ENCODE data around the gene KLHL7.
"Not testable (repeated sequence)": the region's sequence is repeated elsewhere in the genome, so short reads cannot be mapped to it uniquely, and the experiment has no call there.

The KLHL7 gene

GRCh38 chr7:23109470-23109869 lies 3.9 kb downstream of the KLHL7 start:
- no peak for DNase-seq

DNA sequence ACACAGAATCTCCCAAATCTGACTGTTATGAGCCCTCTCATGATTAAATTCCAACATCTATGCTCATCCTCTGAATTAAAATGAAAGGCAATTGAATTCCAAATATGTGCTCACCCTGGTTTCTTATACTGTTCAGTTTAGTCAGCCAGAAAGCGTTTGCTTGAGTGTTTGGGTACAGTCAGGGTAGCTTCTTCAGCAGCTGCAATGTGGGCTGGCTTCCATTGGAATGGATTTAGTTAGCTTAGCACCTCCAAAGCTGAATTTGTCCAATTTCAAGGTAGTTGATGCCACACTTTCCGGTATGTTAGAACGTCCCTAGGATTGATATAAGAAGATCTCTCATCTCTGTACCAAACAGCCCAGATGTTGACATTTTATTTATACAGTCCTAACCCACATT lies 9.3 kb downstream of the KLHL7 start:
- no peak for DNase-seq

GRCh38 chr7:23115991-23116390 lies 10.4 kb downstream of the KLHL7 start:
- DNase-seq, result no peak

GRCh38 chr7:23117841-23118240 lies 12.3 kb downstream of the KLHL7 start:
- DNase-seq, result no peak

- DNase-seq, result no peak
Observed at GRCh38 chr7:23120106-23120505, 14.5 kb downstream of the KLHL7 start.

- DNase-seq, result no peak
Observed at GRCh38 chr7:23121165-23121564, 15.6 kb downstream of the KLHL7 start.

GRCh38 chr7:23123007-23123406 lies 17.4 kb downstream of the KLHL7 start:
- no peak for DNase-seq

DNA sequence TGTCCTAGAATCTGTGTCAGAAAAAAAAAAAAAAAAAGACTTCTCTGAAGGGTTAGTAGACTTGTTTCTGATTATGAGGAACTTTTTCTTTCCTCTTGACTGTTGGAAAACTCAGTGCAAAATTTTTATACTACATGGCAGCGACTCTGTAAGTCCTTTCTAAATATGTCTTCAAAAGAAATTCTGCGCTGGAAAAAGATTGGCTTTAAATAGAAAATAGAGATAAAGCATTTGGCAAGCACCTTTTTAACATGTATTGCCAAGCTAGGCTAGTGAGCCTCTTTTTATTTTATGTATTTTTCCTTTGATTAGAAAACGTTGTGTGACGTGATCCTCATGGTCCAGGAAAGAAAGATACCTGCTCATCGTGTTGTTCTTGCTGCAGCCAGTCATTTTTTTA lies 17.9 kb downstream of the KLHL7 start:
- no peak for DNase-seq

GRCh38 chr7:23129036-23129435 lies 23.5 kb downstream of the KLHL7 start:
- DNase-seq, result no peak

DNA sequence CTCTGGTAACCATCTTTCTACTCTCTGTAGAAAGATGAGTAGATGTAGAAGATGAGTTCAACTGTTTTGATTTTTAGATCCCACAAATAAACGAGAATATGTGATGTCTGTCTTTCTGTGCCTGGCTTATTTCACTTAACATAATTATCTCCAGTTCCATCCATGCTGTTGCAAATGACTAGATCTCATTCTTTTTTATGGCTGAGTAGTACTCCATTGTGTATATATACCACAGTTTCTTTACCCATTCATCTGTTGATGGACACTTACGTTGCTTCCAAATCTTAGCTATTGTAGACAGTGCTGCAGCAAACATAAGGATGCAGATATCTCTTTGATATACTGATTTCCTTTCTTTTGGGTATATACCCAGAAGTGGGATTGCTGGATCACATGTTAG lies 26.2 kb downstream of the KLHL7 start:
- not testable (repeated sequence) for DNase-seq

GRCh38 chr7:23133797-23134196 lies 28.2 kb downstream of the KLHL7 start:
- no peak for DNase-seq

- no peak for DNase-seq
Observed at GRCh38 chr7:23135755-23136154, 30.2 kb downstream of the KLHL7 start.

GRCh38 chr7:23136216-23136615 lies 30.6 kb downstream of the KLHL7 start:
- DNase-seq, result no peak

DNA sequence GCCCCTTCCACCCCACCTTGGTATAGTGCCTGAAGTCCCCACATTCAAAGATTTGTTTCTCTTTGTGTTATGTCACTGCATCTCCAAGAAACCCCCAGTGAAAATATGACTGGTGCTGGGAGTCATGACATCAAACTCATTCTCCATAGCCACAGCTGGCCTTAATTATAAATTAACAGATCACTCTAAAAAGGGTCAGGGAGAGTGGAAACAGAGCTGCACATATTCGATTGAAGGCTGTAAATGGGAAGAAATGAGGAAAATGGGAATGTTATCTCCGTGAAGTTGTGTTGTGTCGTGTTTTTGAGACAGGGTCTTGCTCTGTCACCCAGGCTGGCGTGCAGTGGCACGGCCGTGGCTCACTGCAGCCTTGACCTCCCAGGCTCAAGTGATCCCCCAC lies 52.1 kb downstream of the KLHL7 start:
- no peak for DNase-seq

DNA sequence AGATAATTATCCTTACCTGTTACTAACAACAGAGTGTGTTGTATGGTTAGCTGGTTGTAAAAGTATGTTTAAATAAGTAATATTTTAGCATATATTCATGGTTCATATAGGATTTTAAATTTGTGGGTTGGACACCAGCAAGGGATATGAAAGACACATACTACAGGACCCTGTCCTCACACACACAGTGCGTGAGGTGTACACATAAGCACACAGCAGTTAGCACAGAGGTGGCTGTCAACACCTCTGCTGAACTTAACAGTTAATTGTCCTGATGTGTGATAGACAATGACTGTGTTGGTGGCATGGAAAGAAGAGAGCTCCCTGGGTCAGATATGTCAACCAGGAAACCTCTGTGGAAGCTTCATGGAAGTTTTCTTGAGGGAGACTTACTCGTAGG lies 53.0 kb downstream of the KLHL7 start:
- DNase-seq, result no peak

GRCh38 chr7:23161482-23161881 lies 55.9 kb downstream of the KLHL7 start:
- no peak for DNase-seq

DNA sequence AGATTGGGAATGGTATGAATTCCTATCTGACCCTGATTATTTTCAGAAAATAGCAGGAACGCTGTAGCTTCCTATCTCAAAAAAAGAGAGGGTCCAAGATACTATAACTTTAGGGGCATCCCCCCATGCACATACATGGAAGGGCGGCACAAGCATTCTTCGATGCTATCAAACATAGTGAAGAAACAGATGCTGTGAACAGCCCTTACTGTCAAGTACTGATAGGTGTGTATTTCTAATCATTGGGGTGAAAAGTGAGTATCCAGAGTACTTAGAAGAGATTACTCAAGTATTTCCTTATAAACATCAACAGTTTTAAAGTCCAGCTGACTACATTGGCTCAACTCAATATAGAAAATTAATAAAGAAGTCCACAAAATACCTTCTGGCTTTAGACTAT lies 59.3 kb downstream of the KLHL7 start:
- DNase-seq, result no peak

DNA sequence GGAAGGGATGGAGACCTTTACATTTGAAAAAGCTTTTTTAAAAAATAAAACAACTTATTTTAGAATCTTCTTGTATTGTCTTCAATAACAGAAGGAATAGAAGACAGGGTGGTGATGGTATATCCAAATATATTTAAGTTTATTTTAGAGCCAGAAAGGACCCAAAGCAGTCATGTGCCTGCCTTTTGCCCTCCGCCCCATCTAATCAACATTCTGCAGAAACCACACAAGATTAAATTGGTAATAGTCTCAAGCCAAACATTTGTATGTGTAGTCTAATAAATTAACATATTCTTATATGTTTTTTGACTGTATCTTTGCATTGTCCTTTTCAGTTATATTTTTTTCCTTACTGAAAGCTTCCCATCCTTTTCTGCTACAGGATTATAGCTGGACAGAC lies 59.7 kb downstream of the KLHL7 start:
- no peak for DNase-seq

DNA sequence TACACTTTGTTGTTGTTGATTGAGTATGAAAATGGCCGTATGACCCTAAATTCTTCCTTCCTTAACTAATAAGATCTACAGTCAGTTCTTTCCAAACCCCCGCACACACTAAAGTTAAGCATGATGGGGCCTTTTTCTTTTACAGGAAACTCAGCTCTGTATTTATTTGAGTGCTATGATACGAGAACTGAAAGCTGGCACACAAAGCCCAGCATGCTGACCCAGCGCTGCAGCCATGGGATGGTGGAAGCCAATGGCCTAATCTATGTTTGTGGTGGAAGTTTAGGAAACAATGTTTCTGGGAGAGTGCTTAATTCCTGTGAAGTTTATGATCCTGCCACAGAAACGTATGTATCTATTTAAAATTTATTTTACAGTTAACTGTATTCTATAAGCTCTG lies 62.1 kb downstream of the KLHL7 start:
- DNase-seq, result no peak

GRCh38 chr7:23168111-23168885 lies 62.7 kb downstream of the KLHL7 start:
- DNase-seq, result no peak

DNA sequence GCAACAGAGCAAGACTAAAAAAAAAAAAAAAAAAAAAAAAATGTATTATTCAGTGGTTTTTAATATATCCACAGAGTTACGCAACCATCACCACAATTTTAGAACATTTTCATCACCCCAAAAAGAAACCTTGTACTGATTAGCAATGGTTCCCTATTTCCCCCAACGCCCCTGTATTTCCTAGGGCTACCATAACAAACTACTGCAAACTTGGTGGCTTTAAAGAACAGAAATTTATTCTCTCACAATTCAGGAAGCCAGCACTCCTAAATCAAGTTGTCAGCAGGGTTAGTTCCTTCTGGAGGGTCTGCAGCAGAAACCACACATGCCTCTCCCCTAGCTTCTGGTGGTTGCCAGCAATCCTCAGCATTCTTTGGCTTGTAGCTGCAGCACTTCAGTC lies 70.4 kb downstream of the KLHL7 start:
- DNase-seq, result no peak

DNA sequence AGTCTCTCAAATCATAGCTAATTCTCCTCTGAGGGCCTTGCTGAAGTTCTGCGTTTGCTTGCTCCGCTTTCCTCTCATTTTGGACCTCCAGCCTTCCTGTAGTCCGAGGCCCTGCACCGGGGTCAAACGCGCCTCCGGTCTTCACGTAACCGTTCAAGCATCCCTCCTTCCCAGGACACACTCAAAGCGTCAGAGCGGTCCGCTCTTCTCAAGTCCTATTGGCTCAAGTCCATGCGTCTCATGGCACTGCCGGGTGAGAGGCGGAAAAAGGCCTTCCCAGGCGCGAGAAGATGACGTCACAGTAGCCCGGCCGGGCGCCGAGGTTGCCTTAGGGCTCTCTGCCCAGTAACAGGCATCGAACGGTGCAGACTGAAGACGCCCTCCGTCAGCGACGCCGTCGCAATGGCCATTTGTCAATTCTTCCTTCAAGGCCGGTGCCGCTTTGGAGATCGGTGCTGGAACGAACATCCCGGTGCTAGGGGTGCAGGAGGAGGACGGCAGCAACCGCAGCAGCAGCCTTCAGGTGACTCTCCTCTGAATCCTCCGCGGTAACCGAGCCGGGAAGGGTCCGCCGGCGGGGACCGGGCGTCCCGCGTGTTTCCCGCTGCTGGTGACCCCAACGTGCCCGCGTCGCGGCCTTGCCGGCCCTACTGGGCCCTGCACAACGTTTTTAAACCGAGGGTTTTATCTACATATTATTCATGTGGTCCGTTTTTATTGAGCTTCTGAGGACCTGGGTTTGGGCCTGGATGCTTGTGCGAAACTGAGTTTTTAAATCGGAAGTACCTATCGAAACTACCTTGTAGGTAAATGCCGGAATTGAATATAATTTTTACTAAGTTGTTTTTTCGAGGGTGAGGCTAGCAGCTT lies 76.3 kb downstream of the KLHL7 start, which contains the start of gene NUP42:
TSS of gene NUP42 (plus strand) at position 365 of the 870 bp plus-strand sequence. CDS start at position 403, 38 bp downstream.
- DNase-seq, result peak; percentile 98

- no peak for DNase-seq
Observed at GRCh38 chr7:23183279-23184012, 77.9 kb downstream of the KLHL7 start.
